ENCODE data around the gene SLC6A8.

DNA sequence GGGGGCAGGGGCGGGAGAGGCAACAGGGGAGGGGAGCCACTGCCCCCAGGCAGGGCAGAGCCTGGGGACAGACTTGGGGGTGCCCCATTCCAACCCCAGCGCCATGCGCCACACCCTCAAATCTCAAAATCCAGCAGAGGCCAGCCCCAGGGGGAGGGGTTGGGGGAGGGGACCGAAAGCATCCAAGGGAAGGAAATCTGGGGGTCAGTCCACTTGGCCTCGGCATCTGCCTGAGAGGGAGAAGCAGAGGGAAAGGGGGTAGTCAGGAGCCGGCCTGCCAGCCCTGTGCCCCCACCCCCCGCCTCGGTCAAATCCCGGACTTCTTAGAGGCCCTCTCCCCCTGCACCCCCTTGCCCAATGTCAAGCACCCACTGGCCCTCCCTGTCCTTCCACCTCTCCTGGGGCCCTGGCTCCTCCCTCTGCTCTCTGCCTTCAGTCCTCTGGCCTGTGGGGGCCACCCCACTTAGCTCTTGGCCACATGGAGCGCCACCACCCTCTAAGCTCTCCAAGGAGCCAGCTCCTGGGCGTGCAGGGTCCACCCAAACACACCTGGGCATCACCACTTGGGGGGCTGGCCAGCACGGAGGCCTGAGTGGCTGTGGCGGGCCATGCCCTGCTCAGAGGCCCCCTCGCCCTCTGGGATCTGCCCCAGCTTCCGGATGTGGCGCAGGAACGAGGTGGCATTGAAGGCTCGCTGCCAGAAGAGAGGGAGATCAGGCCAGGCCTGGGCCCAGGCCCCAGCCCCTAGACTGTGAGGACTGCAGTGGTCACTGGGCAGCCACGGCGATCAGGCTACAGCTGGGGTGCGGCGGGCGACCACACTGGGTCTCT is 17.6 kb upstream of the SLC6A8 start:
- TF ChIP-seq, protein P1, sequence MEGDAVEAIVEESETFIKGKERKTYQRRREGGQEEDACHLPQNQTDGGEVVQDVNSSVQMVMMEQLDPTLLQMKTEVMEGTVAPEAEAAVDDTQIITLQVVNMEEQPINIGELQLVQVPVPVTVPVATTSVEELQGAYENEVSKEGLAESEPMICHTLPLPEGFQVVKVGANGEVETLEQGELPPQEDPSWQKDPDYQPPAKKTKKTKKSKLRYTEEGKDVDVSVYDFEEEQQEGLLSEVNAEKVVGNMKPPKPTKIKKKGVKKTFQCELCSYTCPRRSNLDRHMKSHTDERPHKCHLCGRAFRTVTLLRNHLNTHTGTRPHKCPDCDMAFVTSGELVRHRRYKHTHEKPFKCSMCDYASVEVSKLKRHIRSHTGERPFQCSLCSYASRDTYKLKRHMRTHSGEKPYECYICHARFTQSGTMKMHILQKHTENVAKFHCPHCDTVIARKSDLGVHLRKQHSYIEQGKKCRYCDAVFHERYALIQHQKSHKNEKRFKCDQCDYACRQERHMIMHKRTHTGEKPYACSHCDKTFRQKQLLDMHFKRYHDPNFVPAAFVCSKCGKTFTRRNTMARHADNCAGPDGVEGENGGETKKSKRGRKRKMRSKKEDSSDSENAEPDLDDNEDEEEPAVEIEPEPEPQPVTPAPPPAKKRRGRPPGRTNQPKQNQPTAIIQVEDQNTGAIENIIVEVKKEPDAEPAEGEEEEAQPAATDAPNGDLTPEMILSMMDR (tag by site-specific recombination; IDR thresholded peaks at IDR 0.05), result no peak
- TF ChIP-seq TCF7L2 (IDR thresholded peaks at IDR 0.05; ENCODE audit: borderline replicate concordance, low read depth, low read length) (no peak), KLF1 (tag by site-specific recombination; IDR thresholded peaks at IDR 0.05) (no peak), ZNF394 (tag by site-specific recombination; IDR thresholded peaks at IDR 0.05; ENCODE audit: borderline replicate concordance) (no peak), PRDM10 (tag by site-specific recombination; IDR thresholded peaks at IDR 0.05) (no peak), ZBTB7A (tag by site-specific recombination; IDR thresholded peaks at IDR 0.05; ENCODE audit: low read depth) (no peak), ZNF239 (tag by site-specific recombination; IDR thresholded peaks at IDR 0.05) (no peak), ZNF155 (tag by site-specific recombination; IDR thresholded peaks at IDR 0.05) (no peak), ZNF639 (tag by site-specific recombination; IDR thresholded peaks at IDR 0.05) (no peak), ATF2 (tag by site-specific recombination; IDR thresholded peaks at IDR 0.05; ENCODE audit: low read depth) (no peak), MEIS1 (CRISPR knock-in tag; IDR thresholded peaks at IDR 0.05; ENCODE audit: borderline replicate concordance) (no peak), GLI4 (tag by site-specific recombination; IDR thresholded peaks at IDR 0.05) (no peak), SETDB1 (IDR thresholded peaks at IDR 0.05; ENCODE audit: insufficient read length, low read length) (no peak)
- TF ChIP-seq, protein P2, sequence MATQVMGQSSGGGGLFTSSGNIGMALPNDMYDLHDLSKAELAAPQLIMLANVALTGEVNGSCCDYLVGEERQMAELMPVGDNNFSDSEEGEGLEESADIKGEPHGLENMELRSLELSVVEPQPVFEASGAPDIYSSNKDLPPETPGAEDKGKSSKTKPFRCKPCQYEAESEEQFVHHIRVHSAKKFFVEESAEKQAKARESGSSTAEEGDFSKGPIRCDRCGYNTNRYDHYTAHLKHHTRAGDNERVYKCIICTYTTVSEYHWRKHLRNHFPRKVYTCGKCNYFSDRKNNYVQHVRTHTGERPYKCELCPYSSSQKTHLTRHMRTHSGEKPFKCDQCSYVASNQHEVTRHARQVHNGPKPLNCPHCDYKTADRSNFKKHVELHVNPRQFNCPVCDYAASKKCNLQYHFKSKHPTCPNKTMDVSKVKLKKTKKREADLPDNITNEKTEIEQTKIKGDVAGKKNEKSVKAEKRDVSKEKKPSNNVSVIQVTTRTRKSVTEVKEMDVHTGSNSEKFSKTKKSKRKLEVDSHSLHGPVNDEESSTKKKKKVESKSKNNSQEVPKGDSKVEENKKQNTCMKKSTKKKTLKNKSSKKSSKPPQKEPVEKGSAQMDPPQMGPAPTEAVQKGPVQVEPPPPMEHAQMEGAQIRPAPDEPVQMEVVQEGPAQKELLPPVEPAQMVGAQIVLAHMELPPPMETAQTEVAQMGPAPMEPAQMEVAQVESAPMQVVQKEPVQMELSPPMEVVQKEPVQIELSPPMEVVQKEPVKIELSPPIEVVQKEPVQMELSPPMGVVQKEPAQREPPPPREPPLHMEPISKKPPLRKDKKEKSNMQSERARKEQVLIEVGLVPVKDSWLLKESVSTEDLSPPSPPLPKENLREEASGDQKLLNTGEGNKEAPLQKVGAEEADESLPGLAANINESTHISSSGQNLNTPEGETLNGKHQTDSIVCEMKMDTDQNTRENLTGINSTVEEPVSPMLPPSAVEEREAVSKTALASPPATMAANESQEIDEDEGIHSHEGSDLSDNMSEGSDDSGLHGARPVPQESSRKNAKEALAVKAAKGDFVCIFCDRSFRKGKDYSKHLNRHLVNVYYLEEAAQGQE (tag by site-specific recombination; IDR thresholded peaks at IDR 0.05), result no peak
